NCI-H82 treated with DMSO at 0.1 percent for 48 hours (cell line): ENCODE measurements around the gene RNF167.
"Not testable (repeated sequence)": the region's sequence is repeated elsewhere in the genome, so short reads cannot be mapped to it uniquely, and the experiment has no call there.

Experiments
- DNase-seq: peaks from one replicate; lab custom pipeline; 2025; ENCODE audit not compliant: unreplicated experiment; lab: John Stamatoyannopoulos, UW

RNF167 gene

DNA sequence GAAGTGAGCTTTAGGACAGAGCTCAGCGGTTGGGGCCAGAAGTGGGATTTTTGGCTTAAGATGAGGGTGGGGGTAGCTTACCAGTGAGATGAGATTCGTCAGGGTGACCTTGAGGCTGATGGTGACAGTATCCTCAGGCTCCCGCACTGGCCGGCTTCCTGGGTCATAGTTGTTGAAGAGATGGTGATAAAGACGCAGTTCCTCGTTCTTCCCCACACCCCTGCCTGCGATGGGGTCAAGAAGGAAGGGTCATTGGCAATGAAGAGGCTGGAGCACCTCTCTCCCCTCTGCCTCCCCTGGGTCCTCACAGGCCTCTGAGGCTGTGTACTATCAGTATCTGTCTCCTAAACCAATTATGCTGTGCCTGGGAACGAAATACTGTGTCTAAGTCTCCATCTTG, 37.5 kb upstream of the RNF167 start:
- peak; percentile 50 for DNase-seq

GRCh38 chr17:4903051-4903818, 36.8 kb upstream of the RNF167 start, which contains the start of gene CHRNE:
Gene CHRNE, minus strand, starts transcription at chr17:4903098. Its CDS starts 35 bp downstream, at chr17:4903063.
- DNase-seq, result peak; percentile 78

DNA sequence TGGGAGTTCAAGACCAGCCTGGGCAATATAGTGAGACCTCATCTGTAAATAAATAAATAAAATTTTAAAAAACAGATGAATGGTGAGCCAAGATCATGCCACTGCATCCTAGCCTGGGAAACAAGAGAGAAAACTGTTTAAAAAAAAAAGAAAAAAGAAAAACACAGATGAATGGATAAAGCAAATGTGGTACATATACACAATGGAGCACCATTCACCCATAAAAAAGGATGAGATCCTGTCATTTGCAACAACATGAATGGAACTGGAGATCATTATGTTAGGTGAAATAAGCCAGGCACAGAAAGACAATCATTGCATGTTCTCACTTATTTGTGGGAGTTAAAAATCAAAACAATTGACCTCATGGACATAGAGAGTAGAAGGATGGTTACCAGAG, 33.4 kb upstream of the RNF167 start:
- DNase-seq, result not testable (repeated sequence)

- no peak for DNase-seq
Observed at GRCh38 chr17:4908301-4908700, 31.8 kb upstream of the RNF167 start.

GRCh38 chr17:4908711-4909496, 31.2 kb upstream of the RNF167 start:
- peak; percentile 65 for DNase-seq

GRCh38 chr17:4913994-4914393, 26.1 kb upstream of the RNF167 start:
- no peak for DNase-seq

DNA sequence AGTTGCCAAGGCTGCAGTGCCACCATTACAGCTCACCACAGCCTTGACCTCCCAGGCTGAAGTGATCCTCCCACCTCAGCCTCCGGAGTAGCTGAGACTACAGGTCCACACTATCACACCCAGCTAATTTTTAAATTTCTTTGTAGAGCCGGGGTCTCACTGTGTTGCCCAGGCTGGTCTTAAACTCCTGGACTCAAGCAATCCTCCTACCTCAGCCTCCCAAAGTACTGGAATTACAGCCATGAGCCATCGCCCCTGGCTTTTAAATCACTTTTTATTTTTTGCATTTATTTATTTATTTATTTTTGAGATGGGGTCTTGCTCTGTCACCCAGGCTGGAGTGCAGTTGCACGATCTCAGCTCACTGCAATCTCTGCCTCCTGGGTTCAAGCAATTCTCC, 25.5 kb upstream of the RNF167 start:
- not testable (repeated sequence) for DNase-seq

GRCh38 chr17:4919511-4920047, 20.5 kb upstream of the RNF167 start:
- peak; percentile 19 for DNase-seq

DNA sequence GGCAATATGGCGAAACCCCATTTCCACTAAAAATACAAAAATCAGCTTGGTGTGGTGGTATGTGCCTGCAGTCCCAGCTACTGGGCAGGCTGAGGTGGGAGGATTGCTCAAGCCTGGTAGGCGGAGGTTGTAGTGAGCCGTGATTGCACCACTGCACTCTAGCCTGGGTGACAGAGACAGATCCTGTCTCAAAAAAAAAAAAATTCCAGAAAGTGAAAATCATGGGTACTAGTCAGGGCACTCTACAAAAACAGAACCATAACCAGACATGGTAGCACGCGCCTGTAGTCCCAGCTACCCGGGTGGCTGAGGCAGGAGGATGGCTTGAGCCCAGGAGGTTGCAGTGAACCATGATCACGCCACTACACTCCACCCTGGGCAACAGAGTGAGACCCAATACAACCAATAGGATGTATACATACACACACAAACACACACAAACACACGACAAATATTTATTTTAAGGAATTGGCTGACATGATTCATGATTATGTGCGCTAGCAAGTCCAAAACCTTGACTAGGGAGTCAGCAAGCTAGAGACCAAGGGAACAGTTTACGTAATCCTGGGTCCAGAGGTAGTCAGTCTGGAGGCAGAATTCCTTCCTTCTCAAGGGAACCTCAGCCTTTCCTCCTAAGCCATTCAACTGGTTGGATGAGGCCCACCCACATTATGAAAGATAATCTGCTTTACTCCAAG, 19.6 kb upstream of the RNF167 start:
- no peak for DNase-seq

- no peak for DNase-seq
Observed at GRCh38 chr17:4921320-4921719, 18.7 kb upstream of the RNF167 start.

GRCh38 chr17:4926577-4927335, 13.3 kb upstream of the RNF167 start:
- DNase-seq, result not testable (repeated sequence)

GRCh38 chr17:4928881-4929280, 11.2 kb upstream of the RNF167 start:
- DNase-seq, result no peak

DNA sequence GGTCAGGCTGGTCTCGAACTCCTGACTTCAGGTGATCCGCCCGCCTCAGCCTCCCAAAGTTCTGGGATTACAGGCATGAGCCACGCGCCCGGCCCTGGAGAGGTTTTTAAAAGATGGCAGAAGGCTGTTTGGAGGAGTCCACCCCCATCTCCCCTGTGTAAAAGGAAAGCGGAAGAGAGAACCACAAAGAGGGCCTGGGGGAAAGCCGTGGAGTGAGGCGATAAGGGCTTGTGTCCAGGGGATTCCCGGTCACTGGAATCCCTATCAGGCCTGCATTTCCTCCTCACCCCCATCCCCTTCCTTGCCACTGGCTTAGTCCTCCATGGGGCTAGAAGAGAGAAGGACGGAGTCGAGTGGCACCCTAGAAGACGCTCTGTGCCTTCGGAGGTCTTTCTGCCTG, 8.1 kb upstream of the RNF167 start, which contains the start of gene GP1BA:
Gene GP1BA, plus strand, starts transcription at position 315 of the 400 bp plus-strand sequence. CDS start 328 bp downstream, outside the sequence.
- no peak for DNase-seq

GRCh38 chr17:4932756-4933155, 7.3 kb upstream of the RNF167 start:
- DNase-seq, result no peak

GRCh38 chr17:4933646-4934045, 6.4 kb upstream of the RNF167 start:
- DNase-seq, result no peak

DNA sequence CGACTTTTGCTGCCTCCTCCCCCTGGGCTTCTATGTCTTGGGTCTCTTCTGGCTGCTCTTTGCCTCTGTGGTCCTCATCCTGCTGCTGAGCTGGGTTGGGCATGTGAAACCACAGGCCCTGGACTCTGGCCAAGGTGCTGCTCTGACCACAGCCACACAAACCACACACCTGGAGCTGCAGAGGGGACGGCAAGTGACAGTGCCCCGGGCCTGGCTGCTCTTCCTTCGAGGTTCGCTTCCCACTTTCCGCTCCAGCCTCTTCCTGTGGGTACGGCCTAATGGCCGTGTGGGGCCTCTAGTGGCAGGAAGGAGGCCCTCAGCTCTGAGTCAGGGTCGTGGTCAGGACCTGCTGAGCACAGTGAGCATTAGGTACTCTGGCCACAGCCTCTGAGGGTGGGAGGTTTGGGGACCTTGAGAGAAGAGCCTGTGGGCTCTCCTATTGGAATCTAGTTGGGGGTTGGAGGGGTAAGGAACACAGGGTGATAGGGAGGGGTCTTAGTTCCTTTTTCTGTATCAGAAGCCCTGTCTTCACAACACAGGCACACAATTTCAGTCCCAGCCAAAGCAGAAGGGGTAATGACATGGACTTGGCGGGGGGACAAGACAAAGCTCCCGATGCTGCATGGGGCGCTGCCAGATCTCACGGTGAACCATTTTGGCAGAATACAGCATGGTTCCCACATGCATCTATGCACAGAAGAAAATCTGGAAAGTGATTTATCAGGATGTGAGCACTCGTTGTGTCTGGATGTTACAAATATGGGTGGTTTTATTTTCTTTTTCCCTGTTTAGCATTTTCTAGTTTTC, 5.7 kb upstream of the RNF167 start:
- no peak for DNase-seq

DNA sequence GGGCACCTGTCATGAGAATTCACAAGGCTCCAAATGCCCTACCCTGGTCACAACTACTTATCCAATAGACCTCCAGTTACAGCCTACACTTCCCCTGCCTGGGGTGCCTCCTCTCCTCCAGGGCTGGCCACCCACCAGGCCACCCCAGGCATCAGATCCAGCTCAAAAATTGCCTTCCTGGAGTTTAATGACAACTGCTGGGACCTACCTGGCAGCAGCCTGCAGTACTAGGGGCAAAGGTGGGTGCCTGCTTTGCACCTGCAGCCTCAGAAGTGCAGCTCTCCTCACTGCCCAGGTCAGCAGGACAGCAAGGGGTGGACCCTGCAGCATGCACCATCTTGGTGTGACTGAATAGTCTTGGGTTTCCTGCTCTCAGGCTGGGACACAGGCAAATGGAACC, 4.4 kb upstream of the RNF167 start:
- DNase-seq, result no peak

GRCh38 chr17:4936436-4936835, 3.6 kb upstream of the RNF167 start:
- no peak for DNase-seq

GRCh38 chr17:4937553-4937952, 2.5 kb upstream of the RNF167 start:
- DNase-seq, result no peak

DNA sequence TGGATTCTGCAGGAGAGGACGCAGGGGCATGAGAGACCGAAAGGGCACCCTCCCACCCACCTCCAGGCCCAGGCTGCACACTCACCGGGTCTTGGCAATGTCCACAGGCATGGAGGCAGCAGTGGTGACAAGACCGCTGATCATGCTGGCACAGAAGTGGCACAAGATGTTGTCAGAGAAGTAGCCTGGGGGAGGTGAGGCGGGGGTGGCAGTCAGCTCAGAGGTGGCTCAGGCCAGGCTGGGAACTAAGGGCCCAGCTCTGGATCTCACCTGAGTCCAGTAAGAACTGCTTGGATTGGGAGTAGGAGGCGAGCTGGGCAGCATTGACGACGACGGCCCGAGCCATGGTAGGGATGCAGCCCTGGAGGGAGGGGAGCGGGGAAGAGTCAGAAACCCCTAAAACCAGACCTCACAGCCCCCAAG, 2.0 kb upstream of the RNF167 start:
- DNase-seq, result no peak
